HG02642 (cell line): ENCODE measurements around the gene ZNF599.
"Not testable (repeated sequence)": the region's sequence is repeated elsewhere in the genome, so short reads cannot be mapped to it uniquely, and the experiment has no call there.

Experiments
- ATAC-seq: cut with Tn5 transposase; IDR thresholded peaks from one replicate; pipeline ENCODE4 v1.9.1; 2021; ENCODE audit warnings: mild to moderate bottlenecking; ENCODE audit not compliant: unreplicated experiment, poor library complexity

Gene ZNF599

DNA sequence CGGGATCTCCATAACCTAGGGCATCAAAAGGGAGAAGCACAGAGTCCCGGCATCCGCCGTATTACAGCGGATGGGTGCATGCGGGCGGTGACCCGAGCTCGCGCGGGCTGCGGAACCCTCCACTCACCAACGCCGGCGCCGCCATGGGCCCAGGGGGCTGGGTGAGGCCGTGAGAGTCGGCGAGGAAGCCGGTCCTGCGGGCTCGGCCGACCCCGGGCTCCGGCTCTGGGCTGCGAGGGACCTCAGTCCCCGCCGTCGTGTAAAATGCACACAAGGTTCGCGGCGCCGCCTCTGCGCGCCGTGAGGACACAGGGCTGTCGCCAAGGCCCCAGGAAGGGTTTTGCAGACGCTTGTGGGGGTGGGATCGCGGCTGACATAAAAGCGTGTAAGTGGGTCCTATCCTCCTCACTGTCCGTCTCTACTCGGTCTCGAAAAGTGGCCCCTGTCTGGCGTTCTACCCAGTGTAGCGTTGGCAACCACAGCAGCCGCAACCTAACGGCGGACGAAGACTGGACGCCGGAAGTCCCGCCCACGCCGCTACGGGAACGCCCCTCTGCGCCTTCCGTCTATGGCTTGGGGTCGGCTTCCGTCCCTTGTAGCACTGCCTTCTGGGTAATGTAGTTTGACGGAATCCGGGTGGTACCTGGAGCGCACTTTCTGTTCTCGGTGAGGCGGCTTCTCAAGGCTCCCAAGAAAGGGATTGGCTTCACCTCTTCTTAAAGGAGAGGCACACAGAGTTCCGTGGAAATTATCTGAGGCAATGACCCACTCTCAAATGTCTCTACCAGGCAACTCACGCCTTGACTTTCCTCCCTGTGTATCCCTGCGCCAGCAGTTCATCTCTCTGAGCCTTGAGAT is at the start of gene ZNF599:
Gene ZNF599 (minus strand): TSS at position 519 of the 858 bp plus-strand sequence. CDS start 374 bp downstream, at position 145.
- peak; percentile 97 for ATAC-seq

- ATAC-seq, result no peak
Observed at GRCh38 chr19:34818270-34818669, 45.3 kb upstream of the ZNF599 start.

DNA sequence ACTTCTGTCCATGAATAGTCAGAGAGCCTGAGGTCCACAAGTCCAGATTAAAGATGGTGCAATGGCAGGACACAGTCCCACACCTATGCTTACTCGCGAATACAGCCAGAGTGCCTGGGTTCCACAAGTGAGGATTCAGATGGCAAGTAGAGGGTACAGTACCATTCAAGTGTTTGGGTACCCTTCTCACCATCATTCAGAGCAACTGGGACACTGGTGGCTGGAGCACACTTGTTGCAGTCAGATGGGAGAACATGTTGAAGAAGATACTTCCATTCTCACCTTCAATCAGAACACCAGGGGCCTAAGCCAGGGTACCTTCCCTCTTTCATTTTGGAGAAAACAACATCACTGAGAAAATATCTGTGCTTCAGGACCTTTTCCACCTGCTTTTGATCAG is 43.7 kb upstream of the ZNF599 start:
- no peak for ATAC-seq

GRCh38 chr19:34808566-34808965 is 35.6 kb upstream of the ZNF599 start:
- no peak for ATAC-seq

DNA sequence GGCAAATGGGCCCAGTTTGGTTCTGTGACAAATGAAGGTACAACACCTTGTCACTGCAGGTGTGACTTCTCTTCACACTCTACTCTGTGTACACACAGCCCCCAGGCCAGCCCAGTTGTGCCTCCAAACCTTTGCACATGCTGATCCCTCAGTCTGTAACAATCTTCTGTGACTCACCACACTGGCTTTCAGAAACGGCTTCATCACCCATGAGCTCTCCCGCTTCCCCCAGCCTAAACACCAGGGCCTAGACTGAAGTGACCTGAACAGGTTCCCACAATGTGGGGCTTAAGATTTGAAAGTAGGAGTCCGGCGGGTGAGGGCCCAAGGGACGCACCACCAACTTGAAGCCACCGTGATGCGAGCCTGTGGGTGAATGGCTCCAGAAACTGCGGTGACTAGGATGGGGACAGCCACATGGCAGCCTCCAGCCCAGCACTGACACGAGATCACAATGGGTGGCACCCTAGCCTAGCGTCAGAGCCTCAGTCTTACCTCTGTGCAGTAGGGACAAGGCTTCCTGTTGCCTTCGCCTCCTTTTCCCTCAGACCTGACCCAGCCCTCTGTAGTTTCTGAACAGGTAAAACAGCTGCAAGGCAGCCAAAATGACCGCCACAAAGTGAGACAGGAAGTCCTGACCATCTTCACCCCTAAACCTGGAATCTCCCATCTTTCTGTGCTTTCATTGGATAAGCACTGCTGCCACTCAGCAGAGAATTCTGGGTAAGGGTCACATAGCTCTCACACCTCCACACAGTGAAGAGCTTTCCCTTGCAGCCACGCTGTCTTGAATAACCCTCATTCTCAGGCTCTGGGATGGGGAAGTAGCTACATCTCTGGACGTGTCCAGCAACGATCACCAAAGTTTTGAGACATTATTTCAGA is 34.2 kb upstream of the ZNF599 start:
- no peak for ATAC-seq

DNA sequence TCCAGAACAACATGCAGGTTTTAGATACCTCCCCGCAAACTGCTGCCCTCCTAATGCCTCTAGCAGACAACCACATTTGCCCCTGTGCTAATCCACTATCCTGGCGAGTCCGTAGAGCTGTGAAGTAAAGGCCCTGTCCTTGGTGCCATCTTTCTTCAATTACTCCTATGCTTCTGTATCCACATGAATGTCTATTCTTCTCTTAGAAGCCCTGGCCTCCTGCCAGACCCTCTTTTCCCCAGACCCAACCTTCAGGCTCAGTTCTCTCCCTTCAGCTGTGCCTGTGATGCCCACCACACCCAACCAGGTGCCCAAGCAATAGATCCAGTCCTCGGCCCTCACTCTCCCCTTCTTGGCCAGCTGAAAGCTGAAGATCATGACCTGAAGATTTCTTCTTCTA is 31.1 kb upstream of the ZNF599 start:
- no peak for ATAC-seq

GRCh38 chr19:34796953-34797352 is 23.9 kb upstream of the ZNF599 start:
- ATAC-seq, result not testable (repeated sequence)

DNA sequence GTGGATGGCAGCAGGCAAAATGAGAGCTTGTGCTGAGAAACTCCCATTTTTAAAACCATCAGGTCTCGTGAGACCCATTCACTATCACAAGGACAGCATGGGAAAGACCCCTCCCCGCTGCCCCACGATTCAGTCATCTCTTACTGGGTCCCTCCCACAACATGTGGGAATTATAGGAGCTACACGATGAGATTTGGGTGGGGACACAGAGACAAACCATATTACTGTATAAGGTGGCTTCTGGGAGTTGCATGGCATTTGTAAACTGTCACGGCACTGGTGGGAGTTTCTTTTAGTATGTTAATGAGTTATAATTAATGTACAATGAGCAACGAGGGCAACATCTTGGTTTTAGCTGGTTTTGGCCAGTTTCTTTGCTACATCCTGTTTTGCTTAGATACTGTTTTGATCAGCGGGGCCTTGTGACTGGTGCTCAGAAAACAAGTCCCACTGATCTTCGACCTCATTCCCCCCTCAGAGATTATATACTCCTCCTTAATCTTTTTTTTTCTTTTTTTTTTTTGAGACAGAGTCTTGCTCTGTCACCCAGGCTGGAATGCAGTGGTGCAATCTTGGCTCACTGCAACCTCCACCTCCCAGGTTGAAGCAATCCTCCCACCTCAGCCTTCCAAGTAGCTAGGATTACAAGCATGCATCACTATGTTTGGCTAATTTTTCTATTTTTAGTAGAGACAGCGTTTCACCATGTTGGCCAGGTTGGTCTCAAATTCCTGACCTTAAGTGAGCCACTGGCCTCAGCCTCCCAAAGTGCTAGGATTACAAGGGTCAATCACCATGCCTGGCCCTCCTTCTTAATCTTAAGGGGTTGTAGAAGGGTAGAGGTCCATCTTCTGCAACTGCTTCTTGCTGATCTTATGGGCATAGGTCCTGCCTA is 21.3 kb upstream of the ZNF599 start:
- no peak for ATAC-seq

GRCh38 chr19:34793565-34793964 is 20.6 kb upstream of the ZNF599 start:
- ATAC-seq, result no peak

DNA sequence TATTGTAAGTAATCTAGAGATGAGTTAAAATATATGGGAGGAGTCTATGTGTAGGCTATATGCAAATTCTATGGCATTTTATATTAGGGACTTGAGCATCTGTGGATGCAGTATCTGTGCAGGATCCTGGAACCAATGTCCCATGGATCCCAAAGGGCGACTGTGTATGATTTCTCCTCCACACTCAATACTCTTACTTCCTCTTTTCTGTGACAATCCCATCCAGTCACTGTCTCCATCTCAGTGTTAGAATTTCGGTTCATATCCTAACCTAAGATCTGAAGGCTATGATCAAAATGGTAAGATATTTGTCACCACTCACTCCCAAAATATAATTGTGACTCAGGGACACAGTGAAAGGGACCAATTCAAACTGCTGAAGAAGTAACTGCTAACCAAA is 15.1 kb upstream of the ZNF599 start:
- no peak for ATAC-seq

DNA sequence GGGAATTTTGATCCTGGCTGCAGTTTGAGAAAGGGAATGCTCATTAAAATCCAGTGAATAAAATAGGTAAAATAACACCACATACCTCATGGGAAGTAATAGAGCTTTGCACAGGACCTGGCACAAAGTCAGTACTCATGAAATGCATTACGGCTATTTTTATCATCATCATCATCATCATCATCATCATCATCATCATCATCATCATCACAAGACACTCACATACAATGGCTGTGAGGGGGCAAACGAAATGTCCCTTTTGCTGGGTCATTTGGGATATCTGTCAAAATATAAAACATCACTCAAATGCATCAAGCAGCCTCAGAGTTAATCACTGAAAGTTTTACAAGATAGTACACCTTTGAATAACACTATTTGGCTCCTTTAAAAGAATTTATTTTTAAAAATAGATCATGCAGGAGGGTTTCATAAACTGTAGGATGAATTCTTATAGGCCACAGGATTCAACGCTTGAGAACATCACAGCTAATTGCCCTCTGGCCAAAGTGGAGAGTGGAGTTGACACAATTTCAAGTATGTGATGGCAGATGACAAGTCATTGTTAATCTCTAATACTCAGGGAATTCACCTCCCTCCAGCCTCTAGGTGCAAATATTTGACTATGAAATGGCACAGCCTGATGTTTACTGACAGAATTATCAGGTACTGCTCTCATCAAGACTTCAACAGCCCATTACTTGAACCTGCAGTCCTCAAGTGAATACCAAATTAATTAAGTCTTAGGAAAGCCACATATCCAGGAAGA is 14.2 kb upstream of the ZNF599 start:
- ATAC-seq, result no peak

- no peak for ATAC-seq
Observed at GRCh38 chr19:34786236-34786635, 13.2 kb upstream of the ZNF599 start.

DNA sequence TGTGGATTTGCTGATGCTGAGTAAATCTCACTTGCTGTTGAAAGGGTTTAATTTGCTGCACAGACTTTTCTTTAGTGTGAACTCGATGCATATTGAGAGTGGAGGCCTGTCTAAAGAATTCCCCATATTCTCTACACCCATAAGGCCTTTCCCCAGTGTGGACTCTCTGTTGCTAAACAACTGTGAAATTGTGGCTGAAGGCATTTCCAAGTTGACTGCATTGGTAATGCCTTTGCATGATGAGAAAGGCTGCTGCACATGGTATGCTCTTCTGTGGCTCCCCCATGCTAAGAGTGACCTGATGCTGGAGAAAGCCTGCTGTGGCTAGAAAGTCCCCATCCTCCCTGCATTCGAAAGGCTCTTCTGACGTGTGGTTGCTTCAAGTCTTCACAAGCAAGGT is 6.6 kb upstream of the ZNF599 start:
- no peak for ATAC-seq

DNA sequence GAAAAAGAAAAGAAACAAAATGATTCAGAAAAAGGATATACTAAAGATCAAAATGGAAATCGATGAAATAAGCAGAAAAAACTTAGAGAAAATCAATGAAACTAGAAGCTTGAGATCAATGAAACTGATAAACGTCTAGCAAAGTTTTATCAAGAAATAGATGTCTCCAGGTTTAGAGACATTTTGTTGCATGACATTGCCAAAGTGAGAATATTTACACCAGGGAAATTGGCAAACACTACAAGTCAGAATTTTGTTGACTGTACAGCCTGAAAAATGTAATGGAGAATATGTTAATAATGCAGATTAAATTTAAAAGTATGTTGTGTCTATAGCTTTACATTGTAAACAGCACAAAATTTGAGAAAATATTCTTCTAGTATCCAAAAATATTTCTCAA is 5.3 kb upstream of the ZNF599 start:
- no peak for ATAC-seq

DNA sequence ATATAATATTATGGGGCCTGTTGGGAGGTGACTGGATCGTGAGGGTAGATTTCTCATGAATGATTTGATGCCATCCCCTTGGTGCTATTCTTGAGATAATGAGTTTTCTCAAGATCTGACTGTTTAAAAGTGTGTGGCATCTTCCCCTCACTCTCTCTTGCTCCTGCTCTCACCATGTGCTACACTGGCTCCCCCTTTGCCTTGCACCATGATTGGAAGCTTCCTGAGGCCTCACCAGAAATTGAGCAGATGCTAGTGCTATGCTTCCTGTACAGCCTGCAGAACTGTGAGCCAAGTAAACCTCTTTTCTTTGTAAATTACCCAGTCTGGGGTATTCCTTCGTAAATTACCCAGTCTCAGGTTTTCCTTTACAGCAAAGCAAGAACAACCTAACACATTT is 1.8 kb upstream of the ZNF599 start:
- ATAC-seq, result no peak

DNA sequence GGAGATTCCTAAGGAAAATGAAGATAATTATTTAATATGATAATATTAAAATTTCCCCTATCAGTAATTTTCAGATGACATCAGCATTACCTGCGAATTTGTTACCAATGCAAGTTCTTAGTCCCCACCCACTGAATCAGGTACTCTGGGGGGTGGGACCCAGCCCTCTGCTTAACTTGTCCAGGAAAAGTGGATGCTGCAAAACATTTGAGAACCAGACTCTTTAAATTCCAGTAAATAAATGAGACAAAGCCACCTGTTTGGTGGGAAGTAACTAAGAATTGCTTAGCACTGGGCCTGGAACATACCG is 495 bp upstream of the ZNF599 start:
- ATAC-seq, result no peak

- ATAC-seq, result no peak
Observed at GRCh38 chr19:34767951-34768350, 5.1 kb downstream of the ZNF599 start.

- ATAC-seq, result no peak
Observed at GRCh38 chr19:34766386-34766785, 6.6 kb downstream of the ZNF599 start.

GRCh38 chr19:34759218-34759917 is 13.6 kb downstream of the ZNF599 start:
- no peak for ATAC-seq
